ENCODE results near the gene SCN9A. TPM values are rescaled to one million over a fixed set of nuclear protein-coding genes. Genes with fewer than 3 reads are reported as not detected.

SCN9A gene
- total RNA-seq, 120 experiments from 2014 or later: 1.5 to 15.0 (median 6.4) TPM

Other genes with a start within 250 kb of the SCN9A start
- gene SCN1A, start 247.9 kb downstream of the SCN9A start, total RNA-seq: 100 to 1,000 TPM in 102 of 120 experiments, 10 to 100 TPM in 18; 37.7 to 222 (median 143) TPM
- gene SCN7A, start 118.3 kb upstream of the SCN9A start, total RNA-seq: 1 to 10 TPM; 1.1 to 7.3 (median 2.9) TPM